ENCODE results near the gene SP6. TPM values are rescaled to one million over a fixed set of nuclear protein-coding genes. Genes with fewer than 3 reads are reported as not detected.

Gene SP6
- total and polyA plus RNA-seq, 2 of the 8 experiments (the other 6 are each of a cell fraction or from before 2014, with no cell fraction given), result 1.2 to 1.5 TPM

DNA sequence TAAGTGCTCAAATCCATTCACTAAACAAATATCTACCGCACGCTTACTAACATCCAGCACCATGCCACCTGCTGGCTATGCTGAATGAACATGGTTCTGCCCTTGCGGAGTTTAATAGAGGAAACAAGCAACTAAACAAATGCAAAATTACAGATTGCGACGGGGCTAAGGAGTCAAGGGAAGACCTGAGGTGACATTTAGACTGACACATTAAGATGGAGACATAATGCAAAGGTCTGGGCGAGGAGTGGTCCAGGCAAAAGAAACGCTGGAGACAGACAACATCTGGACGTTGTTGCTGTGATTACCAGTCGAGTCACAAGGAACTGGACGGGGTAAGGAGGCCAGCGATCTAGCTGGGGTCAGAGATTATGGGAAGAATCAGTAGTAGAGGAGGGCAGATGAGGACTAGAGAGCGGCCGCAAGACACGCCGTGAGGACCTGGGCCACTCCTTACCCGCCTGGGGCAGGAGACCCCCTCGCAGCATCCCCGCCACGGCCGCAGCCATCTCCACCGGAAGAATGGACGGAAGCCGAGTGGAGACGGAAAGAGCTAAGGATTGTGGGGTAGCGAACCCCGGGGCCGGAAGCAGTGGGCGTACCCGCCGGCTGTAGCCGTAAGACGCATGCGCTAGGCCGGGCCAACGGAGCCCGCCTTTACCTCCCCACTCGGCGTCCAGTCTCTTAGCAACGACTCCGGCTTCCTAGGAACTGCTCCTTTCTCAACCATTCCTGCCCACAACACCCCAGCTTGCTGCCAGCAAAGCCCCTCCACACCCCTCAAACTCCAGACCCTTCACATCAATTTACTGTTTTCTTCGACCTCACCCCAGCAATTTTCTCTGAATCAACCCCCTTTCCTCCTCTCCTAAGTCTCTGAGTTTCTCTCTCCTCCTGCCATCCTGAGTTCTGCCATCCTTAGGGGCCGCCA, 19.7 kb downstream of the SP6 start, which contains the start of the genes LRRC46 and MRPL10 (continued):
- peak; percentile 56 for TF ChIP-seq ASH2L (IDR thresholded peaks at IDR 0.05; ENCODE audit: low read length)
- TF ChIP-seq, protein P1, sequence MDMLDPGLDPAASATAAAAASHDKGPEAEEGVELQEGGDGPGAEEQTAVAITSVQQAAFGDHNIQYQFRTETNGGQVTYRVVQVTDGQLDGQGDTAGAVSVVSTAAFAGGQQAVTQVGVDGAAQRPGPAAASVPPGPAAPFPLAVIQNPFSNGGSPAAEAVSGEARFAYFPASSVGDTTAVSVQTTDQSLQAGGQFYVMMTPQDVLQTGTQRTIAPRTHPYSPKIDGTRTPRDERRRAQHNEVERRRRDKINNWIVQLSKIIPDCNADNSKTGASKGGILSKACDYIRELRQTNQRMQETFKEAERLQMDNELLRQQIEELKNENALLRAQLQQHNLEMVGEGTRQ (IDR thresholded peaks at IDR 0.05; ENCODE audit: low read length), result no peak
- TF ChIP-seq TAF7 (optimal IDR thresholded peaks at IDR 0.05; ENCODE audit: borderline replicate concordance, low read depth, low read length), result no peak
- TF ChIP-seq RBBP5 (IDR thresholded peaks at IDR 0.05; ENCODE audit: borderline replicate concordance, low read depth, low read length), result peak; percentile 73
- TF ChIP-seq KDM5A (IDR thresholded peaks at IDR 0.05; ENCODE audit: low read length), result peak; percentile 75
- TF ChIP-seq RFX5 (IDR thresholded peaks at IDR 0.05; ENCODE audit: borderline replicate concordance, low read depth, low read length), result no peak
- TF ChIP-seq SP4 (IDR thresholded peaks at IDR 0.05; ENCODE audit: low read length), result no peak
- TF ChIP-seq SAP30 (IDR thresholded peaks at IDR 0.05; ENCODE audit: insufficient read depth, insufficient replicate concordance, low read length), result peak; percentile 87
- peak; percentile 45; the same call in 1 of the 2 replicates for TF ChIP-seq E2F6 (IDR thresholded peaks at IDR 0.05)
- peak; percentile 73 for TF ChIP-seq YY1 (IDR thresholded peaks at IDR 0.05; ENCODE audit: low read depth, low read length)
- TF ChIP-seq JUND (IDR thresholded peaks at IDR 0.05; ENCODE audit: low read length), result peak; percentile 37; the same call in 1 of the 2 replicates
- TF ChIP-seq CEBPB (IDR thresholded peaks at IDR 0.05; ENCODE audit: low read depth, low read length), result no peak
- TF ChIP-seq JUN (IDR thresholded peaks at IDR 0.05; ENCODE audit: low read depth, low read length), result no peak
- TF ChIP-seq NANOG (IDR thresholded peaks at IDR 0.05; ENCODE audit: insufficient read depth, low read depth, low read length, poor library complexity, severe bottlenecking), result no peak
- no peak for TF ChIP-seq SIRT6 (IDR thresholded peaks at IDR 0.05; ENCODE audit: low read length)
- no peak for TF ChIP-seq GTF2F1 (IDR thresholded peaks at IDR 0.05; ENCODE audit: borderline replicate concordance, low read depth, low read length)

Data from H1 (cell line).